Pancreas (tissue), 10 donors: ENCODE measurements around the gene DPP9. TPM values are rescaled to one million over a fixed set of nuclear protein-coding genes. Genes with fewer than 3 reads are reported as not detected.

ENCODE experiments used
- ATAC-seq, 4 donors: fragments of 200-7000 bp; cut with Tn5 transposase; one replicate each; pipeline versions ENCODE4 v1.8.0 to v1.9.1; 2020; ENCODE audit warnings: mild to moderate bottlenecking in 4 of 4, moderate library complexity in 4 of 4
- DNase-seq, 6 donors: peaks; one replicate each; pipeline ENCODE4 v3.0.0-alpha.2; 2020
- FAIRE-seq: peaks from 2 replicates; lab custom pipeline; 2012; peaks lifted over from hg19 to GRCh38; lab: Jason Lieb, UNC
- H3K27ac ChIP-seq, 4 donors: fragments of 200-600 bp; sonication (generic); 1 replicate in 3 of 4; 2 replicates in 1 of 4; pipeline versions ENCODE4 v1.5.0 to v1.8.0; 2020
- H3K27me3 ChIP-seq, 4 donors: fragments of 200-600 bp; one replicate each; pipeline ENCODE4 v1.8.0; 2021
- H3K36me3 ChIP-seq, 3 donors: fragments of 200-600 bp; sonication (generic) in 1 of 3; one replicate each; pipeline versions ENCODE4 v1.5.0 to v1.8.0; 2020 to 2021
- H3K4me1 ChIP-seq, 3 donors: fragments of 200-600 bp; one replicate each; pipeline ENCODE4 v1.8.0; 2021
- H3K4me3 ChIP-seq, 4 donors: fragments of 200-600 bp; sonication (generic) in 2 of 4; one replicate each; pipeline versions ENCODE4 v1.5.0 to v1.8.0; 2020 to 2021
- H3K9me3 ChIP-seq, 4 donors: fragments of 200-600 bp; one replicate each; pipeline ENCODE4 v1.8.0; 2021
- WGBS, 2 donors: extraction: QIAGEN DNeasy Blood & Tissue Kit; methylation state at CpG; one replicate each; pipeline ENCODE4 v1.1.7; 2013; 5-methylcytosine and 5-hydroxymethylcytosine counted together
- intact Hi-C, 3 donors: fragments of 100-400 bp; cut with DNase I; formaldehyde crosslinking; loops; one replicate each; pipeline versions ENCODE4 v1.11.1 to v1.14.2; 2022
- polyA plus RNA-seq, 2 donors: library from polyadenylated mRNA; stranded (reverse); fragments of 200-250 nt; gene quantifications; one replicate each; pipeline ENCODE4 v1.2.3, GENCODE V29; 2013
- total RNA-seq, 6 donors: library from RNA; stranded (reverse); fragmentation: NEBNext Ultra II Directional in 4 of 6; extraction: Animal tissue kit (Norgen Biotek cat#: 25700) in 4 of 6; gene quantifications; one replicate each; pipeline versions ENCODE4 v1.2.1 to v1.2.4, GENCODE V29; 2021 to 2023
- TF ChIP-seq, protein P1 (sequence below), 4 donors: fragments of 200-600 bp; sonication (generic) in 3 of 4; IDR thresholded peaks; one replicate each; pipeline versions ENCODE4 v1.5.0 to v1.8.0; 2021; ENCODE audit warnings: antibody characterized with exemption in 4 of 4
- donor health status: healthy with polysubstance abuse.
- donor health status: DM: no; HTN: no; CAD: no; lungs with moderate emphysema.
- donor health status: DM: no; HTN: no; CAD: no.
- donor health status: control.
- donor health status: control.
- donor health status: Bipolar disorder and iron deficiency.
- donor health status: DM: yes; HTN: yes; CAD: no.
- donor health status: DM: no; HTN: no; CAD: no.
- donor health status: DM: no; HTN: no; CAD: no.
- donor health status: DM: yes; HTN: yes; CAD: no.

DPP9 gene
- total and polyA plus RNA-seq, 8 donors, result 19.0 to 47.4 (median 26.1) TPM

DNA sequence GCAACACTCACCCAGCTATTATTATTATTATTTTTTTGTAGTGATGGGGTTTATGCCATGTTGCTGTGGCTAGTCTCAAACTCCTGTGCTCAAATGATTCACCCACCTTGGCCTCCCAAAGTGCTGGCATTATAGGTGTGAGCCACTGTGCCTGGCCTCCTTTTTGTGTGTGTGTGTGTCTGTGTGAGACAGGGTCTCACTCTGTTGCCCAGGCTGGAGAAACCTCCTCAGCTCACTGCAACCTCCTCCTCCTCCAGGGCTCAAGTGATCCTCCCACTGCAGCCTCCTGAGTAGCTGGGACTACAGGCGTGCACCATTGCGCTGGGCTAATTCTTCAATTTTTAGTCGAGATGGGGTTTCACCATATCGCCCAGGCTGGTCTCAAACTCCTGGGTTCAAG lies 49.9 kb downstream of the DPP9 start:
- Histone ChIP-seq H3K27ac (no peak overlapping the region), H3K4me1 (peaks cover 0 to 14% (median 5%) of the 10 kb centered on the region in 3 donors), H3K4me3 (no peak overlapping the region), H3K9me3 (no peaks in the 10 kb centered on the region), H3K27me3 (no peaks in the 10 kb centered on the region), H3K36me3 (peaks cover 0 to 7% (median 4%) of the 10 kb centered on the region in 3 donors)
- no peak for ATAC-seq
- FAIRE-seq, result no peak
- no peak for DNase-seq
- WGBS, 2 donors, result 93 to 96% methylated on average over 4 of the region's 4 CpGs
- TF ChIP-seq, protein P1, sequence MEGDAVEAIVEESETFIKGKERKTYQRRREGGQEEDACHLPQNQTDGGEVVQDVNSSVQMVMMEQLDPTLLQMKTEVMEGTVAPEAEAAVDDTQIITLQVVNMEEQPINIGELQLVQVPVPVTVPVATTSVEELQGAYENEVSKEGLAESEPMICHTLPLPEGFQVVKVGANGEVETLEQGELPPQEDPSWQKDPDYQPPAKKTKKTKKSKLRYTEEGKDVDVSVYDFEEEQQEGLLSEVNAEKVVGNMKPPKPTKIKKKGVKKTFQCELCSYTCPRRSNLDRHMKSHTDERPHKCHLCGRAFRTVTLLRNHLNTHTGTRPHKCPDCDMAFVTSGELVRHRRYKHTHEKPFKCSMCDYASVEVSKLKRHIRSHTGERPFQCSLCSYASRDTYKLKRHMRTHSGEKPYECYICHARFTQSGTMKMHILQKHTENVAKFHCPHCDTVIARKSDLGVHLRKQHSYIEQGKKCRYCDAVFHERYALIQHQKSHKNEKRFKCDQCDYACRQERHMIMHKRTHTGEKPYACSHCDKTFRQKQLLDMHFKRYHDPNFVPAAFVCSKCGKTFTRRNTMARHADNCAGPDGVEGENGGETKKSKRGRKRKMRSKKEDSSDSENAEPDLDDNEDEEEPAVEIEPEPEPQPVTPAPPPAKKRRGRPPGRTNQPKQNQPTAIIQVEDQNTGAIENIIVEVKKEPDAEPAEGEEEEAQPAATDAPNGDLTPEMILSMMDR (IDR thresholded peaks at IDR 0.05), result no peak
- intact Hi-C loops, result no loop called here

DNA sequence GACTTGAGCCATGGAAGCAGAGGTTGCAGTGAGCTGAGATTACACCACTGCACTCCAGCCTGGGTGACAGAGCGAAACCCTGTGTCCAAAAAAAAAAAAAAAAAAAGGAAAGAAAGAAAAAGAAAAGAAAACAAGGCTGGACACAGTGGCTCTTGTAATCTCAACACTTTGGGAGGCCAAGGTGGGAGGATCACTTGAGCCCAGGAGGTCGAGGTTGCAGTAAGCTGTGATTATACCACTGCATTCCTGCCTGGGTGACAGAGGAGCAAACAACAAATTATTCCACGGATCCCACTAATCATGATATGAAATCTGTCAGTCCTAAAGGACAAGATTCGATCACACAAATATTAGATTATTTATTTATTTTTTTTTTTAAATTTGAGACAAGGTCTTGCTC lies 50.4 kb downstream of the DPP9 start:
- no peak overlapping the region for H3K4me3 ChIP-seq
- no peak for ATAC-seq
- H3K4me1 ChIP-seq, result peaks cover 2 to 15% (median 10%) of the 10 kb centered on the region in 3 donors
- TF ChIP-seq, protein P1 (IDR thresholded peaks at IDR 0.05), result no peak
- no peaks in the 10 kb centered on the region for H3K27me3 ChIP-seq
- no peak for FAIRE-seq
- peaks cover 0 to 9% (median 7%) of the 10 kb centered on the region in 3 donors for H3K36me3 ChIP-seq
- no peak for DNase-seq
- H3K9me3 ChIP-seq, result no peaks in the 10 kb centered on the region
- WGBS, 2 donors, result 56 to 62% methylated on average over 4 of the region's 4 CpGs
- intact Hi-C loops, result no loop called here
- no peak overlapping the region for H3K27ac ChIP-seq

DNA sequence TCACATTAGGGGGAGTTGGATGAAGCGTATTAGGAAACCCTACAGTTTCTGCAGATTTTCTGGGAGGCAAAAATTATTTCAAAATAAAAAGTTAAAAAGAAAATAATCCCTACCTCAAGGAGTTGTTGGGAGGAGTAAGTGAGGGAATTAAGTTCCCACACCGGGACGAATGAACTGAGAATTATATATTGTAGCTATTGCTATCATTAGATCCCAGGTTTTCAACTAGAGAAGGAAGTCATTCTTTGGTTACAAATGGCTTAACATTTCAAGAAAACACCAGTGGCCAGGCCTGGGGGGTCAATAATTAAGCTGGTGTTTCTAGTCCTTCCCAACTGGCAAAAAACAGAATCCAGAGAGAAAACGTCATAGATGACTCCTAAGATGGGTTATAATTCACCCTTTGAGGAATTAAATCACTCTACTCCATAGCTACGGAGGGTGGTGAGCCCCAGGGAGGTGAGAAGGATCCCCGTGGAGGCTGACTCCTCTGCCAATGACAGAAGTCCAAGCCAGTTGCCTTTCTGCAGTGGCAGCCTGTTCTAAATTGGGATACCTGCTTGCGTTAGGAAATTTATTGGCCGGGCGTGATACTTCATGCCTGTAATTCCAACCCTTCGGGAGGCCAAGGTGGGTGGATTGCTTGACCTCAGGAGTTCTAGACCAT lies 52.3 kb downstream of the DPP9 start:
- no peak for ATAC-seq

DNA sequence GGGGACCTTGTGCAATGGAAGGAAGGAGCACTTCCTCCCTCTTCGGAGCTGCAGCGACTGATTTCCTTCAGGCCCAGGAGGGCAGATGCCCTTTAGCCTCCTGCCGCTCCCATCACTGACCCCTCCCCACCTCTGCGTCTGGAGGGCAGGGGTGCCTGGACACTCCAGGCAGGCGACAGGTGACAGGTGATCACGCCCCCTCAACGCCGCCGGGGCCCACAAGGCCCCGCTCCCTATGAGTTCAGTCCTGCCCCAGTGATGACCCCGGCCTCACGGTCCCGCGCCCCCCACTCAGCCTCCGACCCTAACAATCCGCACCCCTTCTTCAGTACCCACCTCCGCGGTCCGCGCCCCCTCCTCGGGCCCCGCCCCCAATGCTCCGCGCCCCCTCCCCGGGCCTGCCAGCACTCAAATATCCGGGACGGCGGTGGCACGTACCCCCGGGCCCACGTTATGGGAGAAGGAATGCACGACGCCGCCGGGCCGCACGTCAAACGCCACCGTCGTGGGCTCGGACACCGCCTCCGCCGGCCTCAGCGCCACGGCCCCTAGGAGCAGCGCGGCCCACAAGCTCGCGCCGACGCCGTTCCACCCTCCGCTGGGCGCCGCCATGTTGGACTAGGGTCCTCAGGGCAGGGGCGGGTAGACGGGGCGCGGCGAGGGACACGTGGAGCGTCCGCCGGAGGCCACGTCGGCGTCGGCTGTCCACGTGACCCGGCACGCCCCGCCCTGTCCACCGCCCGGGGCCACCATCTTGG lies 53.7 kb downstream of the DPP9 start, which contains the start of gene MYDGF:
Gene MYDGF (minus strand): TSS at position 620 of the 758 bp plus-strand sequence. CDS start 8 bp downstream, at position 612.
- Histone ChIP-seq H3K36me3 (peaks cover 0 to 25% (median 4%) of the 10 kb centered on the region in 3 donors), H3K9me3 (no peaks in the 10 kb centered on the region), H3K27me3 (no peaks in the 10 kb centered on the region), H3K4me3 (peak within 1 kb of the TSS; percentile 68 to 86 (median 72)), H3K4me1 (peaks cover 4 to 15% (median 10%) of the 10 kb centered on the region in 3 donors), H3K27ac (peak within 1 kb of the TSS; percentile 46 to 67 (median 60))
- peak; percentile 98 to 99 (median 99) for ATAC-seq
- FAIRE-seq, result no peak
- DNase-seq, result peak; percentile 92 to 99 (median 95)
- TF ChIP-seq, protein P1 (IDR thresholded peaks at IDR 0.05), result no peak
- intact Hi-C loops, result no loop called here
- WGBS, 2 donors, result 0 to 1% methylated on average over 47 to 75 of the region's 75 CpGs

More for the DNA sequence above, 52.3 kb downstream of the DPP9 start:
- Histone ChIP-seq H3K9me3 (no peaks in the 10 kb centered on the region), H3K36me3 (peaks cover 0 to 25% (median 8%) of the 10 kb centered on the region in 3 donors), H3K4me3 (no peak overlapping the region), H3K27ac (peak overlapping the region in 2 of 4 donors; percentile 46 to 58), H3K27me3 (no peaks in the 10 kb centered on the region), H3K4me1 (peaks cover 4 to 15% (median 10%) of the 10 kb centered on the region in 3 donors)
- DNase-seq, result no peak
- intact Hi-C loops, result no loop called here
- FAIRE-seq, result no peak
- WGBS, 2 donors, result 63 to 74% methylated on average over 10 of the region's 10 CpGs
- TF ChIP-seq, protein P1 (IDR thresholded peaks at IDR 0.05), result no peak
